ENCODE measurements around the gene KRT27. TPM values are rescaled to one million over a fixed set of nuclear protein-coding genes. Genes with fewer than 3 reads are reported as not detected.

KRT27 gene
- total RNA-seq, 1 donor from 2014 or later, result not detected

DNA sequence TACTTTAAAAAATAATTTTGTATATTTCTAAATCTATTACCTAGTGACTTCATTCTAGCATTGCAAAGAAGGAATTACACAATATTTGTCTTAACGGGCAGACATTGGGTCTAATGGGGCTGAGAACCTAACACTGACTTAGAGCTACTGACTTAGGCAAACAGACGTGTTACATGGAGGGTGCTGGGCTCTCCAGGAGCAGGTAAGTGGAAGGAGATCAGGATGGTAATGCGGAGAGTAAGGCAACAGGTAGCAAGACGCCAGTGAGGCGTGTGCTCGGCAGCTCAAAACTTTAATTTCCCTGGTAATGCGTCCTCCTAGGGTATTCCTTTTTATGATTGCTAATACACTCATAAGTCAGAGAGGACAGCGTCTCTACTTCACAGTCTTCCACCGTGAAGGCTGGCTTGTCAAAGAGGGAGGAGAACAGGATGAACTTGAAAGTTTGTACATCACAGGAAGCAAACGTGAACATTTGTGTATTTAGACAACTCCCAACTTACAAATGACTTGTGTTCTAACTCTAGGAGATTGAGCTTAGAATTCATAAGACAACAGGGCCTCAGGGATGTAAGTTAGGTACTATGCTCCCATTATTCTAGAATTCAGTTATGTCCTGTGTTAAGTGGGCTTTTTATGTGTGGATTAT is 12.8 kb upstream of the KRT27 start:
- no peaks in the 10 kb centered on the region for H3K9me3 Mint-ChIP-seq (ENCODE audit: low read depth)
- no peak overlapping the region for H3K4me3 Mint-ChIP-seq (ENCODE audit: unreplicated experiment)
- H3K27ac Mint-ChIP-seq (ENCODE audit: unreplicated experiment), result no peak overlapping the region
- DNase-seq (ENCODE audit: low spot score), result no peak
- peaks cover 43% of the 10 kb centered on the region for H3K27me3 Mint-ChIP-seq (ENCODE audit: low read depth)
- TF ChIP-seq CTCF (IDR thresholded peaks at IDR 0.05), result no peak
- peaks cover 14% of the 10 kb centered on the region for H3K4me1 Mint-ChIP-seq (ENCODE audit: low read depth)
- no peaks in the 10 kb centered on the region for H3K36me3 Mint-ChIP-seq (ENCODE audit: low read depth)

DNA sequence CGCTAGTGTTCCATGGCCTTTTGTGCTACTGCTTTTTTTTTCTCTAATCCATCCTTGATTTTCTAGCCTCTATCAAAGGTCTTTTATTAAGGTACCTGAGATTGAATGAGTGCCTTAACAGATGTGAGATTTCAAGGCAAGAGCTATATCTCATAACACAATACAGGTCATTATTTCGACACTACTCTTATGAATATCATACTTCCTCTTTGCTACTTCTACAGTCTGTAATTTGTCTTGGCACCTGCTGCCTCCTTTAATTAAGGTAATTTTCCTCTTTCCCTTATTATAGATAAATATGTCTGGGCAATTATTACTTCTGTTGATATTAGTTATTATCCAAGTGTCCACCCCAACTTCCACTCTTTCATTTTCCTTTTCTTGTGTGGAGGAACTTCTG is 12.1 kb upstream of the KRT27 start:
- TF ChIP-seq CTCF (IDR thresholded peaks at IDR 0.05), result no peak
- no peaks in the 10 kb centered on the region for H3K9me3 Mint-ChIP-seq (ENCODE audit: low read depth)
- H3K4me1 Mint-ChIP-seq (ENCODE audit: low read depth), result peaks cover 14% of the 10 kb centered on the region
- H3K36me3 Mint-ChIP-seq (ENCODE audit: low read depth), result no peaks in the 10 kb centered on the region
- DNase-seq (ENCODE audit: low spot score), result no peak
- peaks cover 43% of the 10 kb centered on the region for H3K27me3 Mint-ChIP-seq (ENCODE audit: low read depth)
- no peak overlapping the region for H3K27ac Mint-ChIP-seq (ENCODE audit: unreplicated experiment)
- no peak overlapping the region for H3K4me3 Mint-ChIP-seq (ENCODE audit: unreplicated experiment)

- no peaks in the 10 kb centered on the region for H3K36me3 Mint-ChIP-seq (ENCODE audit: low read depth)
- H3K4me3 Mint-ChIP-seq (ENCODE audit: unreplicated experiment), result no peak overlapping the region
- H3K9me3 Mint-ChIP-seq (ENCODE audit: low read depth), result no peaks in the 10 kb centered on the region
- H3K27me3 Mint-ChIP-seq (ENCODE audit: low read depth), result peaks cover 40% of the 10 kb centered on the region
- no peak for TF ChIP-seq CTCF (IDR thresholded peaks at IDR 0.05)
- H3K4me1 Mint-ChIP-seq (ENCODE audit: low read depth), result peaks cover 14% of the 10 kb centered on the region
- DNase-seq (ENCODE audit: low spot score), result no peak
- H3K27ac Mint-ChIP-seq (ENCODE audit: unreplicated experiment), result no peak overlapping the region
These were observed 11.5 kb upstream of the KRT27 start for GRCh38 chr17:40793832-40794231.

- H3K36me3 Mint-ChIP-seq (ENCODE audit: low read depth), result no peaks in the 10 kb centered on the region
- no peaks in the 10 kb centered on the region for H3K9me3 Mint-ChIP-seq (ENCODE audit: low read depth)
- H3K4me1 Mint-ChIP-seq (ENCODE audit: low read depth), result peaks cover 14% of the 10 kb centered on the region
- H3K4me3 Mint-ChIP-seq (ENCODE audit: unreplicated experiment), result no peak overlapping the region
- TF ChIP-seq CTCF (IDR thresholded peaks at IDR 0.05), result peak; percentile 80
- H3K27me3 Mint-ChIP-seq (ENCODE audit: low read depth), result peaks cover 36% of the 10 kb centered on the region
- DNase-seq (ENCODE audit: low spot score), result no peak
- H3K27ac Mint-ChIP-seq (ENCODE audit: unreplicated experiment), result no peak overlapping the region
These were observed 9.6 kb upstream of the KRT27 start for GRCh38 chr17:40791787-40792436.

- H3K27me3 Mint-ChIP-seq (ENCODE audit: low read depth), result peaks cover 31% of the 10 kb centered on the region
- H3K9me3 Mint-ChIP-seq (ENCODE audit: low read depth), result no peaks in the 10 kb centered on the region
- H3K4me3 Mint-ChIP-seq (ENCODE audit: unreplicated experiment), result no peak overlapping the region
- no peak overlapping the region for H3K27ac Mint-ChIP-seq (ENCODE audit: unreplicated experiment)
- no peaks in the 10 kb centered on the region for H3K36me3 Mint-ChIP-seq (ENCODE audit: low read depth)
- DNase-seq (ENCODE audit: low spot score), result no peak
- no peak for TF ChIP-seq CTCF (IDR thresholded peaks at IDR 0.05)
- H3K4me1 Mint-ChIP-seq (ENCODE audit: low read depth), result peaks cover 14% of the 10 kb centered on the region
These were observed 8.8 kb upstream of the KRT27 start for GRCh38 chr17:40791111-40791510.

All from chondrocyte (in vitro differentiated cells).